Small intestine (tissue), 7 donors: ENCODE measurements around the gene PALLD. TPM values are rescaled to one million over a fixed set of nuclear protein-coding genes. Genes with fewer than 3 reads are reported as not detected.

Experiments
- DNase-seq, 2 donors: peaks; one replicate each; pipeline versions ENCODE4 v3.0.0 to v3.0.0-alpha.2; 2013
- FAIRE-seq: peaks from 2 replicates; lab custom pipeline; 2012; peaks lifted over from hg19 to GRCh38; lab: Jason Lieb, UNC
- H3K27ac ChIP-seq, 3 donors: one replicate each; pipeline ENCODE4 v1.5.1; 2013; ENCODE audit warnings: low read length in 2 of 3, mild to moderate bottlenecking in 2 of 3, control low read depth in 1 of 3, inconsistent platforms in 1 of 3, low read depth in 1 of 3, moderate library complexity in 1 of 3
- H3K27me3 ChIP-seq, 3 donors: one replicate each; pipeline ENCODE4 v1.6.1; 2013; ENCODE audit warnings: low read length in 3 of 3, inconsistent platforms in 1 of 3; ENCODE audit not compliant: control insufficient read depth in 3 of 3, insufficient read depth in 3 of 3
- H3K36me3 ChIP-seq, 3 donors: one replicate each; pipeline ENCODE4 v1.6.1; 2013; ENCODE audit warnings: low read length in 3 of 3, inconsistent platforms in 1 of 3, low read depth in 1 of 3, mild to moderate bottlenecking in 1 of 3, moderate library complexity in 1 of 3; ENCODE audit not compliant: control insufficient read depth in 3 of 3, insufficient read depth in 2 of 3
- H3K4me1 ChIP-seq, 3 donors: one replicate each; pipeline ENCODE4 v1.6.1; 2013; ENCODE audit warnings: low read length in 2 of 3, inconsistent platforms in 1 of 3, low read depth in 1 of 3, mild to moderate bottlenecking in 1 of 3, moderate library complexity in 1 of 3; ENCODE audit not compliant: control insufficient read depth in 3 of 3, insufficient read depth in 2 of 3
- H3K4me3 ChIP-seq, 3 donors: one replicate each; pipeline ENCODE4 v1.5.1; 2013; ENCODE audit warnings: low read length in 3 of 3, control low read depth in 1 of 3, inconsistent platforms in 1 of 3, low read depth in 1 of 3, mild to moderate bottlenecking in 1 of 3, moderate library complexity in 1 of 3
- H3K9me3 ChIP-seq, 2 donors: one replicate each; pipeline ENCODE4 v1.6.1; 2013; ENCODE audit warnings: low read depth in 1 of 2, low read length in 1 of 2; ENCODE audit not compliant: control insufficient read depth in 2 of 2, insufficient read depth in 1 of 2
- WGBS, 3 donors: extraction: QIAGEN DNeasy Blood & Tissue Kit; methylation state at CpG; one replicate each; pipeline ENCODE4 v1.1.7; 2013; 5-methylcytosine and 5-hydroxymethylcytosine counted together
- polyA plus RNA-seq, 4 donors: library from polyadenylated mRNA; stranded (reverse) in 3 of 4; unstranded in 1 of 4; fragments of 200-250 nt in 3 of 4; fragments of 120-200 nt in 1 of 4; gene quantifications; one replicate each; pipeline versions ENCODE4 v1.2.1 to v1.2.3, GENCODE V29; 2013
- donor health status: healthy with polysubstance abuse.
- donor health status: control.
- donor health status: control.
- donor health status: Bipolar disorder and iron deficiency.
- donor health status: healthy.

The PALLD gene
- polyA plus RNA-seq, 4 donors: 31.3 to 58.9 (median 38.0) TPM

GRCh38 chr4:168659741-168660465, 163.1 kb downstream of the PALLD start:
- Histone ChIP-seq H3K36me3 (no peaks in the 10 kb centered on the region), H3K27ac (no peak overlapping the region), H3K4me1 (peaks cover 0 to 3% (median 3%) of the 10 kb centered on the region in 3 donors), H3K9me3 (no peaks in the 10 kb centered on the region), H3K27me3 (no peaks in the 10 kb centered on the region), H3K4me3 (no peak overlapping the region)
- FAIRE-seq: no peak
- no peak for DNase-seq
- 71 to 87% (median 78%) methylated on average over 3 of the region's 3 CpGs for WGBS, 3 donors

- Histone ChIP-seq H3K27me3 (no peaks in the 10 kb centered on the region), H3K4me1 (peaks cover 0 to 3% (median 3%) of the 10 kb centered on the region in 3 donors), H3K9me3 (no peaks in the 10 kb centered on the region), H3K27ac (no peak overlapping the region), H3K4me3 (no peak overlapping the region), H3K36me3 (no peaks in the 10 kb centered on the region)
- 2 to 38% (median 18%) methylated on average over 1 of the region's 1 CpG for WGBS, 3 donors
- FAIRE-seq (no peak), DNase-seq (peak; percentile 18 to 29)
Observed at GRCh38 chr4:168662297-168662984, 165.6 kb downstream of the PALLD start.

GRCh38 chr4:168664242-168664891, 167.5 kb downstream of the PALLD start:
- Histone ChIP-seq H3K36me3 (no peaks in the 10 kb centered on the region), H3K4me3 (no peak overlapping the region), H3K27ac (no peak overlapping the region), H3K27me3 (no peaks in the 10 kb centered on the region), H3K9me3 (no peaks in the 10 kb centered on the region), H3K4me1 (peaks cover 0 to 3% (median 3%) of the 10 kb centered on the region in 3 donors)
- no peak for DNase-seq
- FAIRE-seq: no peak
- WGBS, 3 donors: 77 to 84% (median 78%) methylated on average over 2 of the region's 2 CpGs

GRCh38 chr4:168666531-168666930, 169.7 kb downstream of the PALLD start:
- FAIRE-seq (no peak), DNase-seq (no peak)
- Histone ChIP-seq H3K4me1 (peaks cover 0 to 3% (median 3%) of the 10 kb centered on the region in 3 donors), H3K9me3 (no peaks in the 10 kb centered on the region), H3K27me3 (no peaks in the 10 kb centered on the region), H3K27ac (no peak overlapping the region), H3K4me3 (no peak overlapping the region), H3K36me3 (no peaks in the 10 kb centered on the region)
- WGBS, 3 donors: 68 to 78% (median 74%) methylated on average over 2 of the region's 2 CpGs

GRCh38 chr4:168667376-168667775, 170.5 kb downstream of the PALLD start:
- FAIRE-seq: no peak
- Histone ChIP-seq H3K4me3 (no peak overlapping the region), H3K36me3 (no peaks in the 10 kb centered on the region), H3K27me3 (no peaks in the 10 kb centered on the region), H3K9me3 (no peaks in the 10 kb centered on the region), H3K27ac (no peak overlapping the region), H3K4me1 (peaks cover 0 to 3% (median 0%) of the 10 kb centered on the region in 3 donors)
- WGBS, 3 donors: 65 to 68% (median 66%) methylated on average over 3 of the region's 3 CpGs
- no peak for DNase-seq

- no peak for DNase-seq
- WGBS, 3 donors: 86 to 95% (median 94%) methylated on average over 2 of the region's 2 CpGs
- FAIRE-seq: no peak
Observed at GRCh38 chr4:168667921-168668320, 171.1 kb downstream of the PALLD start.

GRCh38 chr4:168673476-168673875, 176.6 kb downstream of the PALLD start:
- no peak overlapping the region for H3K4me3 ChIP-seq
- WGBS, 3 donors: 86 to 89% (median 89%) methylated on average over 11 of the region's 11 CpGs
- no peaks in the 10 kb centered on the region for H3K27me3 ChIP-seq
- no peak overlapping the region for H3K27ac ChIP-seq
- no peaks in the 10 kb centered on the region for H3K9me3 ChIP-seq
- FAIRE-seq (no peak), DNase-seq (no peak)
- H3K36me3 ChIP-seq: peaks cover 0 to 11% (median 0%) of the 10 kb centered on the region in 3 donors
- H3K4me1 ChIP-seq: no peaks in the 10 kb centered on the region

More at GRCh38 chr4:168667921-168668320, 171.1 kb downstream of the PALLD start:
- Histone ChIP-seq H3K36me3 (peaks cover 0 to under 1% (median 0%) of the 10 kb centered on the region in 3 donors), H3K9me3 (no peaks in the 10 kb centered on the region), H3K27me3 (no peaks in the 10 kb centered on the region), H3K27ac (no peak overlapping the region), H3K4me1 (no peaks in the 10 kb centered on the region), H3K4me3 (no peak overlapping the region)

GRCh38 chr4:168674077-168674747, 177.4 kb downstream of the PALLD start:
- 71 to 85% (median 73%) methylated on average over 6 of the region's 6 CpGs for WGBS, 3 donors
- FAIRE-seq (no peak), DNase-seq (no peak)
- H3K36me3 ChIP-seq: peaks cover 0 to 11% (median 0%) of the 10 kb centered on the region in 3 donors
- H3K4me3 ChIP-seq: no peak overlapping the region
- H3K27ac ChIP-seq: no peak overlapping the region
- no peaks in the 10 kb centered on the region for H3K27me3 ChIP-seq
- no peaks in the 10 kb centered on the region for H3K4me1 ChIP-seq
- H3K9me3 ChIP-seq: no peaks in the 10 kb centered on the region
